HG03066 (cell line): Measurements from ENCODE around the gene SPAG4.

Experiments used
- ATAC-seq: cut with Tn5 transposase; IDR thresholded peaks from one replicate; pipeline ENCODE4 v1.9.1; 2021; ENCODE audit warnings: low read depth; ENCODE audit not compliant: unreplicated experiment

Gene SPAG4

GRCh38 chr20:35598899-35599775 is 16.5 kb upstream of the SPAG4 start:
- no peak for ATAC-seq

- no peak for ATAC-seq
Measured at GRCh38 chr20:35599776-35600120, 15.9 kb upstream of the SPAG4 start.

- no peak for ATAC-seq
Measured at GRCh38 chr20:35600176-35600992, 15.2 kb upstream of the SPAG4 start.

GRCh38 chr20:35600993-35601973 is 14.3 kb upstream of the SPAG4 start:
- ATAC-seq = no peak

GRCh38 chr20:35601990-35602389 is 13.6 kb upstream of the SPAG4 start:
- no peak for ATAC-seq

GRCh38 chr20:35602851-35603495 is 12.7 kb upstream of the SPAG4 start:
- ATAC-seq = no peak

- ATAC-seq = no peak
Measured at GRCh38 chr20:35603695-35604448, 11.8 kb upstream of the SPAG4 start.

- no peak for ATAC-seq
Measured at GRCh38 chr20:35604449-35604747, 11.2 kb upstream of the SPAG4 start.

GRCh38 chr20:35606127-35606526 is 9.5 kb upstream of the SPAG4 start:
- no peak for ATAC-seq

- ATAC-seq = no peak
Measured at GRCh38 chr20:35607003-35607735, 8.5 kb upstream of the SPAG4 start.

GRCh38 chr20:35610833-35611427 is 4.7 kb upstream of the SPAG4 start:
- no peak for ATAC-seq

GRCh38 chr20:35611482-35611881 is 4.1 kb upstream of the SPAG4 start:
- ATAC-seq = no peak

GRCh38 chr20:35616465-35617396 is 1.1 kb downstream of the SPAG4 start:
- ATAC-seq = no peak

- ATAC-seq = no peak
Measured at GRCh38 chr20:35617397-35618262, 2.0 kb downstream of the SPAG4 start.

- ATAC-seq = no peak
Measured at GRCh38 chr20:35618263-35619131, 2.9 kb downstream of the SPAG4 start.
